ENCODE data around the gene PAK1. TPM values are rescaled to one million over a fixed set of nuclear protein-coding genes. Genes with fewer than 3 reads are reported as not detected.

The PAK1 gene
- total and polyA plus RNA-seq, 10 of the 15 experiments (the other 5 are each of a cell fraction or from before 2014, with no cell fraction given), result 43.8 to 321 (median 110) TPM

DNA sequence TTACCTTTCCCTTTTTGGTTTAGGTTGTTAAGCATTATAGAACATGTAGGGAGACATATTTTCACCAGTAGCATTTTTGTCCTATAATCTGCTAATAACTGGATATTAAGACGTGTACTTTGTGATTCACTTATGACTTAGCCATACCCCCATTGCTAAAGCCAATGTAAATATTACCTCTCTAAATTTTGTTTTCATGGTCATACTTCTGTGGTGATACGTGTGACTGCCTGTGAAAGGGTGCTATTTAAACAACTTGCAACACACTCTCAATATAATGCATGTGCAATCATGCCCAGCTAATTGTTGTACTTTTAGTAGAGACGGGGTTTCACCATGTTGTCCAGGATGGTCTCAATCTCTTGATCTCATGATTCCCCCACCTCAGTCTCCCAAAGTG is 36.2 kb upstream of the PAK1 start:
- Histone ChIP-seq H3K27me3 (replicated peaks in 1 of 2; ENCODE audit: control insufficient read depth in 2 of 2, insufficient read depth in 2 of 2, low read length in 1 of 2) (no peaks in the 10 kb centered on the region; a peak in 1 of 4 replicates), H3K4me3 (no peak overlapping the region), H3K36me3 (ENCODE audit: control insufficient read depth in 2 of 2, insufficient read depth in 2 of 2, low read length in 1 of 2) (no peaks in the 10 kb centered on the region), H4K20me1 (ENCODE audit: control insufficient read depth, insufficient read depth) (no peaks in the 10 kb centered on the region), H3K4me2 (ENCODE audit: control insufficient read depth, insufficient read depth) (no peak overlapping the region), H3K4me1 (ENCODE audit: control insufficient read depth, insufficient read depth, low read length) (no peaks in the 10 kb centered on the region), H3K9me3 (replicated peaks; ENCODE audit: control insufficient read depth, insufficient read depth, low read length) (no peaks in the 10 kb centered on the region), H2AFZ (ENCODE audit: control insufficient read depth, low read depth, low read length) (no peak overlapping the region), H3K79me2 (ENCODE audit: control insufficient read depth, insufficient read depth, low read length) (no peaks in the 10 kb centered on the region), H3K27ac (ENCODE audit: control insufficient read depth, insufficient read depth) (no peak overlapping the region), H3K9ac (ENCODE audit: control insufficient read depth, insufficient read depth, low read length) (no peak overlapping the region)
- ATAC-seq (no peak), DNase-seq (ENCODE audit: low read depth, low spot score) (no peak), FAIRE-seq (no peak)
- BruUV-seq (replicated peaks), result no TSS peak
- ChIA-PET POLR2A (no interaction called here), SMC1A (ENCODE audit: uncharacterized antibody, unreplicated experiment) (no interaction called here), CTCF (no interaction called here), RAD21 (ENCODE audit: unreplicated experiment) (no interaction called here)
- intact Hi-C loops (cut with micrococcal nuclease; ENCODE audit: unreplicated experiment) (no loop called here), in situ Hi-C loops (cut with MboI) (no loop called here)
- TF ChIP-seq, protein P1, sequence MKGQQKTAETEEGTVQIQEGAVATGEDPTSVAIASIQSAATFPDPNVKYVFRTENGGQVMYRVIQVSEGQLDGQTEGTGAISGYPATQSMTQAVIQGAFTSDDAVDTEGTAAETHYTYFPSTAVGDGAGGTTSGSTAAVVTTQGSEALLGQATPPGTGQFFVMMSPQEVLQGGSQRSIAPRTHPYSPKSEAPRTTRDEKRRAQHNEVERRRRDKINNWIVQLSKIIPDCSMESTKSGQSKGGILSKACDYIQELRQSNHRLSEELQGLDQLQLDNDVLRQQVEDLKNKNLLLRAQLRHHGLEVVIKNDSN (IDR thresholded peaks at IDR 0.05; ENCODE audit: borderline replicate concordance, extremely low read length, insufficient read depth, low read depth, low read length), result no peak
- TF ChIP-seq ZNF384 (IDR thresholded peaks at IDR 0.05; ENCODE audit: borderline replicate concordance, low read depth, low read length) (no peak), RB1 (IDR thresholded peaks at IDR 0.05; ENCODE audit: borderline replicate concordance) (no peak), MXI1 (IDR thresholded peaks at IDR 0.05; ENCODE audit: low read depth, low read length) (no peak), TARDBP (IDR thresholded peaks at IDR 0.05; ENCODE audit: borderline replicate concordance) (no peak), BHLHE40 (IDR thresholded peaks at IDR 0.05; ENCODE audit: borderline replicate concordance in 1 of 2, low read depth in 2 of 2, low read length in 1 of 2) (no peak), NFYA (IDR thresholded peaks at IDR 0.05; ENCODE audit: borderline replicate concordance, low read depth, low read length) (no peak), CHD1 (IDR thresholded peaks at IDR 0.05; ENCODE audit: low read depth, low read length) (no peak), GATAD2B (conservative IDR thresholded peaks at IDR 0.05; ENCODE audit: low read depth) (no peak), CHD2 (IDR thresholded peaks at IDR 0.05; ENCODE audit: borderline replicate concordance, low read depth, low read length) (no peak), ZBED1 (IDR thresholded peaks at IDR 0.05; ENCODE audit: borderline replicate concordance) (no peak)
- TF ChIP-seq, protein P2, sequence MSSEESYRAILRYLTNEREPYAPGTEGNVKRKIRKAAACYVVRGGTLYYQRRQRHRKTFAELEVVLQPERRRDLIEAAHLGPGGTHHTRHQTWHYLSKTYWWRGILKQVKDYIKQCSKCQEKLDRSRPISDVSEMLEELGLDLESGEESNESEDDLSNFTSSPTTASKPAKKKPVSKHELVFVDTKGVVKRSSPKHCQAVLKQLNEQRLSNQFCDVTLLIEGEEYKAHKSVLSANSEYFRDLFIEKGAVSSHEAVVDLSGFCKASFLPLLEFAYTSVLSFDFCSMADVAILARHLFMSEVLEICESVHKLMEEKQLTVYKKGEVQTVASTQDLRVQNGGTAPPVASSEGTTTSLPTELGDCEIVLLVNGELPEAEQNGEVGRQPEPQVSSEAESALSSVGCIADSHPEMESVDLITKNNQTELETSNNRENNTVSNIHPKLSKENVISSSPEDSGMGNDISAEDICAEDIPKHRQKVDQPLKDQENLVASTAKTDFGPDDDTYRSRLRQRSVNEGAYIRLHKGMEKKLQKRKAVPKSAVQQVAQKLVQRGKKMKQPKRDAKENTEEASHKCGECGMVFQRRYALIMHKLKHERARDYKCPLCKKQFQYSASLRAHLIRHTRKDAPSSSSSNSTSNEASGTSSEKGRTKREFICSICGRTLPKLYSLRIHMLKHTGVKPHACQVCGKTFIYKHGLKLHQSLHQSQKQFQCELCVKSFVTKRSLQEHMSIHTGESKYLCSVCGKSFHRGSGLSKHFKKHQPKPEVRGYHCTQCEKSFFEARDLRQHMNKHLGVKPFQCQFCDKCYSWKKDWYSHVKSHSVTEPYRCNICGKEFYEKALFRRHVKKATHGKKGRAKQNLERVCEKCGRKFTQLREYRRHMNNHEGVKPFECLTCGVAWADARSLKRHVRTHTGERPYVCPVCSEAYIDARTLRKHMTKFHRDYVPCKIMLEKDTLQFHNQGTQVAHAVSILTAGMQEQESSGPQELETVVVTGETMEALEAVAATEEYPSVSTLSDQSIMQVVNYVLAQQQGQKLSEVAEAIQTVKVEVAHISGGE (CRISPR knock-in tag; IDR thresholded peaks at IDR 0.05), result no peak
- TF ChIP-seq, protein P3, sequence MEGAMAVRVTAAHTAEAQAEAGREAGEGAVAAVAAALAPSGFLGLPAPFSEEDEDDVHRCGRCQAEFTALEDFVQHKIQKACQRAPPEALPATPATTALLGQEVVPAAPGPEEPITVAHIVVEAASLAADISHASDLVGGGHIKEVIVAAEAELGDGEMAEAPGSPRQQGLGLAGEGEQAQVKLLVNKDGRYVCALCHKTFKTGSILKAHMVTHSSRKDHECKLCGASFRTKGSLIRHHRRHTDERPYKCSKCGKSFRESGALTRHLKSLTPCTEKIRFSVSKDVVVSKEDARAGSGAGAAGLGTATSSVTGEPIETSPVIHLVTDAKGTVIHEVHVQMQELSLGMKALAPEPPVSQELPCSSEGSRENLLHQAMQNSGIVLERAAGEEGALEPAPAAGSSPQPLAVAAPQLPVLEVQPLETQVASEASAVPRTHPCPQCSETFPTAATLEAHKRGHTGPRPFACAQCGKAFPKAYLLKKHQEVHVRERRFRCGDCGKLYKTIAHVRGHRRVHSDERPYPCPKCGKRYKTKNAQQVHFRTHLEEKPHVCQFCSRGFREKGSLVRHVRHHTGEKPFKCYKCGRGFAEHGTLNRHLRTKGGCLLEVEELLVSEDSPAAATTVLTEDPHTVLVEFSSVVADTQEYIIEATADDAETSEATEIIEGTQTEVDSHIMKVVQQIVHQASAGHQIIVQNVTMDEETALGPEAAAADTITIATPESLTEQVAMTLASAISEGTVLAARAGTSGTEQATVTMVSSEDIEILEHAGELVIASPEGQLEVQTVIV (IDR thresholded peaks at IDR 0.05; ENCODE audit: borderline replicate concordance, partially characterized antibody), result no peak
- WGBS (ENCODE audit: insufficient coverage, insufficient replicate concordance, low lambda C conversion rate, missing lambda C conversion rate), result 68% methylated on average over 3 of the region's 3 CpGs

Measured in GM12878 (cell line).